T-helper 1 cell treated with Interleukin-12 subunit alpha and Interleukin-12 subunit beta and Interleukin-4 antibody, amounts not matched to agents 30 ng/mL and 1 ng/mL, for 36 hours (primary cell): ENCODE results near the gene WDR12. TPM values are rescaled to one million over a fixed set of nuclear protein-coding genes. Genes with fewer than 3 reads are reported as not detected.
"Not testable (repeated sequence)": the region's sequence is repeated elsewhere in the genome, so short reads cannot be mapped to it uniquely, and the experiment has no call there.

Experiments used
- intact Hi-C: fragments of 100-400 bp; cut with micrococcal nuclease; formaldehyde crosslinking; loops from one replicate; pipeline ENCODE4 v1.15.1; 2024
- total RNA-seq: library from RNA; stranded (reverse); gene quantifications from 2 replicates; pipeline ENCODE4 v1.2.3, GENCODE V29; 2022

The WDR12 gene
- 69.0 and 77.5 TPM in 2 replicates for total RNA-seq

GRCh38 chr2:202911512-202912341 is at the start of gene WDR12, which contains the start of gene CARF:
TSS of gene WDR12 (minus strand) at chr2:202911673. CDS start at chr2:202911476, 197 bp downstream.
TSS of gene CARF (plus strand) at chr2:202912275. CDS start at chr2:202941903, 29,628 bp downstream.
- intact Hi-C loops = loop anchor here (1.0 to 10.0 kb wide), 15 partner anchors 41 to 1839 kb away; partner anchors contain the start of genes ABI2, BMPR2, CD28 and CYP20A1

GRCh38 chr2:202960524-202960923 is 49.1 kb upstream of the WDR12 start:
- intact Hi-C loops = no loop called here

- intact Hi-C loops = no loop called here
Observed at GRCh38 chr2:202950592-202950991, 39.1 kb upstream of the WDR12 start.

- intact Hi-C loops = not testable (repeated sequence)
Observed at GRCh38 chr2:202949333-202949732, 37.9 kb upstream of the WDR12 start.

GRCh38 chr2:202945497-202945896 is 34.0 kb upstream of the WDR12 start:
- intact Hi-C loops = no loop called here

DNA sequence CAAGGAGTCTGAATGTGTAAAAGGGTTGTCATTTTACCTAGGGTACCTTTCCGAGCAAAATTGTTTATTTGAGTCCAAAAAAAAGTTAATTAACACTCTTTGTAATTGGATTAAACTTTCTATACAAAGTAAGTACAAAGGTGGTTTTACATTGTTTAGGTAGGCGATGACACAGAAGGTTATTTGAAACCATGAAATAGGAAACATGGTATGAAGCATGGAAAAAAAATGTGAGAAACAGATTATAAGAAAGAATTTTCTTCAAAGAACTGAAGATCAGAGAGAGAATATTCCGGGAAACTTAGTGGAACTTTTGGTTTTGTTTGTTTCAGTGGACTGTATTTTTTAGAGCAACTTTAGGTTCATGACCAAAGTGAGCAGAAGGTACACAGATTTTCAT is 33.3 kb upstream of the WDR12 start:
- intact Hi-C loops = no loop called here

- intact Hi-C loops = no loop called here
Observed at GRCh38 chr2:202944408-202944807, 32.9 kb upstream of the WDR12 start.

- intact Hi-C loops = no loop called here
Observed at GRCh38 chr2:202941771-202942170, 30.3 kb upstream of the WDR12 start.

- intact Hi-C loops = no loop called here
Observed at GRCh38 chr2:202938960-202939359, 27.5 kb upstream of the WDR12 start.

- intact Hi-C loops = no loop called here
Observed at GRCh38 chr2:202934456-202934855, 23.0 kb upstream of the WDR12 start.

DNA sequence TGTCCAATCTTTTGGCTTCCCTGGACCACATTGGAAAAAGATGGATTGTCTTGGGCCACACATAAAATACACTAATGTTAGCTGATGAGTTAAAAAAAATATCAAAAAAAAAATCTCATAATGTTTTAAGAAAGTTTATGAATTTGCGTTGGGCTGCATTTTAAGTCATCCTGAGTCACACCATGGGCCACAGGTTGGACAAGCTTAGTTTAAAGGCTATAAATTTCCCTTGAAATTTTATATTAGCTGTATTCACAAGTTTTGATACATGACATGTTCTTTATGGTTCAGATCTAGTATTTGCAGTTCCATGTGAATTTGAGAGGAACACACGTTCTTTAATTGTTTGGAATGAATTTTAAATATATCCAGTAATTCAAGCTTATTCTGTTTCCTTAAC is 22.5 kb upstream of the WDR12 start:
- intact Hi-C loops = no loop called here

- intact Hi-C loops = no loop called here
Observed at GRCh38 chr2:202933139-202933510, 21.7 kb upstream of the WDR12 start.

GRCh38 chr2:202932425-202933138 is 21.1 kb upstream of the WDR12 start:
- intact Hi-C loops = no loop called here

DNA sequence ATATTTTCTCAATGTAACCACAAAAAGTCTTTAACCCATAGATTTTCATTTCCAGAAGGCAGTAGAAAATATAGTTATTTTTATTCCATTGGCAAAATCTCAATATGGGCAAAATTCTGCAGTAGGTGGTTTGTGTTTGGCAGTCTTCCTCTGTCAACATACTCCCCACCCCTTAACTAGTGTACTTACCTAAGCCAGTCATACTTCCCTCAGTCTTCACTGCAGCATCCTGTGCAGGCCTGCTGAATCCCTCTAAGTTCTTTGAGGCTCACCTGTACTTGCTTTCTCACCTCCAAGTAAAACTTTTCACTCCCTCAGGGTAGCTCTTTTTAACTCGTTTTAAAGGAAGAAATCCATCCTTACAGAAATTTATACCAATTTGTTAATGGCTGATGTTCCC is 7.4 kb upstream of the WDR12 start:
- intact Hi-C loops = loop anchor here (10.0 kb wide), 1 partner anchor 896 kb away; no protein-coding TSS in a partner anchor

- intact Hi-C loops = loop anchor here (5.0 to 10.0 kb wide), 7 partner anchors 55 to 1840 kb away; partner anchors contain the start of genes ABI2, CD28, HYCC2 and NDUFB3
Observed at GRCh38 chr2:202912342-202913201, 1.1 kb upstream of the WDR12 start.

- intact Hi-C loops = loop anchor here (1.0 to 10.0 kb wide), 15 partner anchors 41 to 1839 kb away; partner anchors contain the start of genes ABI2, BMPR2, CD28 and CYP20A1
Observed at GRCh38 chr2:202911203-202911511, 316 bp downstream of the WDR12 start.

DNA sequence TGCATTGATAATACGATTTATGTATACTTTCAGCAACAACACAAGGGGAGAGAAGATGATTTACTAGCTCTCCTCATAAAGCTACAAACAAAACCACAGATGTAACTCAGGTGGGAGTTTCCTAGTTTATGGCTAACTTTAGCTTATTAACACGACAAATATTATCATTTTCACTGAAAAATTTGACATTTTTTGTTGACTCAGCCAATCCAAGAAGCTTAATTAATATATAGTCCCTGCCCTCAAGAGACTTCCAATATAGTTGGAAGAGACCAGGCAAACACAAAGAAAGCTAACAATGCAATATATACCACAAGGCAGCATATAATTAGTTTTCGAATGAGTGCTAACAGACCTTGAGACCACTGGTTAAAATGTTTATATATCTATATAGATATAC is 775 bp downstream of the WDR12 start:
- intact Hi-C loops = loop anchor here (1.0 to 10.0 kb wide), 15 partner anchors 40 to 1838 kb away; partner anchors contain the start of genes ABI2, BMPR2, CD28 and CYP20A1

GRCh38 chr2:202910250-202910649 is 1.2 kb downstream of the WDR12 start:
- intact Hi-C loops = loop anchor here (5.0 to 10.0 kb wide), 7 partner anchors 57 to 1838 kb away; partner anchors contain the start of genes ABI2, CD28, HYCC2 and NDUFB3

DNA sequence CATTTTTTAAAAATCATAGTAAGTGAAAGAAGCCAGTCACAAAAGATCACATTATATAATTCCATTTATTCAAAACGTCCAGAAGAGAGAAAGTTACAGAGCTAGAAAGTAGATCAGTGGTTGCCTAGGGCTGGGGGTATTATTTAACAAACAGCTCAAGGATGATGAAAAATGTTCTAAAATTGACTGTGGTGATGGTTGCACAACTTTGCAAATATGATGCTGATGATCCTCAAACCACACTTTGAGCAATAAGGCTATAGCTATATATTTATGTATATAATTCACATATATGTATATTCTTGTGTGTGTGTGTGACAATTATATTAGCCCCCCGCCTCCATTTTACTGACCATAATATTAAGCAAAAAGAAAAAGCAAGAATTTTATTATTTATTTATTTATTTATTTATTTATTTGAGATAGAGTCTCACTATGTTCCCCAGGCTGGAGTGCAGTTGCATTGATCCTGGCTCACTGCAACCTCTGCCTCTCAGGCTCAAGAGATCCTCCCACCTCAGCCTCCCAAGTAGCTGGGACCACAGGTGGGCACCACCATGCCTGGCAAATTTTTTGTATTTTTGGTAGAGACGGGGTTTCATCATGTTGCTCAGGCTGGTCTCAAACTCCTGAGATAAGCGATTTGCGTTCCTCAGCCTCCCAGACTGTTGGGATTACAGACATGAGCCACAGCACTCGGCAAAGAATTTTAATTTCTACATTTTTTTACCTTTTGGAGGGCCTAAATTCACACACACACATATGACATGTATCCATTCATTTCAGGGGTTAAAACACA is 1.9 kb downstream of the WDR12 start:
- intact Hi-C loops = loop anchor here (5.0 to 10.0 kb wide), 7 partner anchors 58 to 1837 kb away; partner anchors contain the start of genes ABI2, CD28, HYCC2 and NDUFB3

GRCh38 chr2:202908186-202908585 is 3.3 kb downstream of the WDR12 start:
- intact Hi-C loops = no loop called here
